GM12864 (cell line): Measurements from ENCODE around the gene DIAPH2.
A peak's percentile ranks its signal among the peaks of the same experiment; 100 is the strongest.

Experiments
- DNase-seq: peaks from one replicate; pipeline ENCODE4 v3.0.0-alpha.2; 2011; ENCODE audit warnings: low read depth
- H3K4me3 ChIP-seq: 2 replicates; pipeline ENCODE4 v1.5.1; 2011; ENCODE audit warnings: mild to moderate bottlenecking, low read depth, low read length, control low read depth
- TF ChIP-seq, protein P1 (sequence below): IDR thresholded peaks from 2 replicates; pipeline ENCODE4 v1.5.1; 2011; ENCODE audit warnings: low read depth, mild to moderate bottlenecking, moderate library complexity, low read length, control low read depth, inconsistent platforms; ENCODE audit errors: missing control alignments

Gene DIAPH2

DNA sequence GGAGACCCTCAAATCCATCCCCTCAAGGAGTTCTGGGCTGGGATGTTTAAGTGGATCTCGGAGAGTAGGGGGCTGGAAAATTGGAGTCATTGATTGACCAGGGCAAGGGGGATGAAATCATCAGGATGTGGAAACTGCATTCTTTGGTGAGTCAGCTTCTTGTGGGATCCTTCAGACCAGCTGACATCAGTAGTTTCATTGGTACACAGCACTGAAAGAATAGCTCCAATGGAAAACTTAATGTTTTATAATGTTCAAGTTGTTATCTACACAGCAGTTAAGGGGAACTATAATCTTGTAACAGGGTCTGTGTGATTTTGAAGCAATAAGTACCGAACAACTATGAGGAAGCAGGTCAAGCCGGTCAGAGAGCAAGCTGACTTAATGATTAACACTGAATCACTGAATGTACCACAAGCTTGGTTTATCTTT lies 705.1 kb downstream of the DIAPH2 start:
- H3K4me3 ChIP-seq, result no peak overlapping the region
- DNase-seq, result no peak
- TF ChIP-seq, protein P1, sequence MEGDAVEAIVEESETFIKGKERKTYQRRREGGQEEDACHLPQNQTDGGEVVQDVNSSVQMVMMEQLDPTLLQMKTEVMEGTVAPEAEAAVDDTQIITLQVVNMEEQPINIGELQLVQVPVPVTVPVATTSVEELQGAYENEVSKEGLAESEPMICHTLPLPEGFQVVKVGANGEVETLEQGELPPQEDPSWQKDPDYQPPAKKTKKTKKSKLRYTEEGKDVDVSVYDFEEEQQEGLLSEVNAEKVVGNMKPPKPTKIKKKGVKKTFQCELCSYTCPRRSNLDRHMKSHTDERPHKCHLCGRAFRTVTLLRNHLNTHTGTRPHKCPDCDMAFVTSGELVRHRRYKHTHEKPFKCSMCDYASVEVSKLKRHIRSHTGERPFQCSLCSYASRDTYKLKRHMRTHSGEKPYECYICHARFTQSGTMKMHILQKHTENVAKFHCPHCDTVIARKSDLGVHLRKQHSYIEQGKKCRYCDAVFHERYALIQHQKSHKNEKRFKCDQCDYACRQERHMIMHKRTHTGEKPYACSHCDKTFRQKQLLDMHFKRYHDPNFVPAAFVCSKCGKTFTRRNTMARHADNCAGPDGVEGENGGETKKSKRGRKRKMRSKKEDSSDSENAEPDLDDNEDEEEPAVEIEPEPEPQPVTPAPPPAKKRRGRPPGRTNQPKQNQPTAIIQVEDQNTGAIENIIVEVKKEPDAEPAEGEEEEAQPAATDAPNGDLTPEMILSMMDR, result no peak

DNA sequence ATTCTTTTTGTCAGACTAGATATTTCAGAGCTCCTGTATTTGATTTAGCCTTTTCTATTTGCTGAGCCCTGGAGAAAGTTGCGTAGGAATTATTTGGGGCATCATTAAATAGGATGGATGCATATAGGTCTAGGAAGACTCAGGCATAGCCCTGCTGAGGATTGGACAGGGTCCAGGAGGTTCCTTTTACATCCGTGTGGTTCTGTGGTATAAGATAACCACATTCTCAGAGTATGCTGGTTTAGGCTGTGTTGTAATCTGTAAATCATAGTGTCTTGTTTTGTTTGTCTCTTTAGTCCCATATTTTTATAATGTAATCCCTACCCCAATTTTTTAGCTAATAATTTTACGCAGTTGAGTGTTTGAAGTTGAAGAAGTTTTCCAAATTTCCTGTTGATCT lies 712.7 kb downstream of the DIAPH2 start:
- no peak overlapping the region for H3K4me3 ChIP-seq
- DNase-seq, result no peak
- TF ChIP-seq, protein P1, result no peak

DNA sequence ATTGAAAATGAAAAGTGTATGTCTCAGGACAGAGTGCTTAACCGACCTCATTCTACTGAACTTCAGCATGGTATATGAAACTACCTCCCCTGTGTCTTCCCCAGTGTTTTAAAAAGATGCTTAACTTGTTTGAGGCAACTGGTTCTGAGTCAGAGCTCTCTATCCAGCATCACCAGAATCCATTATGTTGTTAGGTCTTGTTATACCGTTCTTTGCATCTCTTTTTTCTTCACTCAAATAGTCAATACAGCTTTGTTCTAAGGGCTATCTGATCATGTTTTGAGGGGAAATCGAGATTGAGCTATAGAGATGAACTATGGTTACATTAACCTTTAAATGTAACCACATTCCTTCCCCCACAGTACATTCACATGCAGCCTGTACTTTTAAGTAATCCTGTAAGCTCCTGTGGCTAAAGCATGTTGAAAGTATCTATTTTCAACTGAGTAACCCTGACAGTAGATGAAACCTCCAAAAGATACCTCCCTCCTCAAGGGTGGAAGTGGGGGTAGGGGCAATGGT lies 713.4 kb downstream of the DIAPH2 start:
- TF ChIP-seq, protein P1, result no peak
- DNase-seq, result no peak
- no peak overlapping the region for H3K4me3 ChIP-seq

DNA sequence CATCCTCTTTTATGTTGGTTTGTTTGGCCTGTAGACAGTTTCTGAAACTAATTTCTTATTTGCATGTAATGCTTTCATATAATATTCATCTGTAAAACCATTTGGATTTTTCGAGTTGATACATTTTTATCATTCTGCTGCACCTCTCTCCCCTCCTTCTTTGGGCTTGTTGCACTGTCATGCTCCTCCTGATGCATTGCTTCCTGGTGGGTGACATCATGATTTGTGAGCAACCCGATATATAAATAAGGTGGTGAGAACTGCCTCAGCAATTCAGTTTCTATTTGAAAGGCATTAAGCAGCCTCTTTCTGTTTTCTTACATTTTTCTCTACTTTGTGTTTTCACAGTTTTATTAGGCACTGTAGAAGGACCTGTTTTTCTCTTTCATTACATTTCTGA lies 714.8 kb downstream of the DIAPH2 start:
- TF ChIP-seq, protein P1, result no peak
- no peak overlapping the region for H3K4me3 ChIP-seq
- DNase-seq, result peak; percentile 45

DNA sequence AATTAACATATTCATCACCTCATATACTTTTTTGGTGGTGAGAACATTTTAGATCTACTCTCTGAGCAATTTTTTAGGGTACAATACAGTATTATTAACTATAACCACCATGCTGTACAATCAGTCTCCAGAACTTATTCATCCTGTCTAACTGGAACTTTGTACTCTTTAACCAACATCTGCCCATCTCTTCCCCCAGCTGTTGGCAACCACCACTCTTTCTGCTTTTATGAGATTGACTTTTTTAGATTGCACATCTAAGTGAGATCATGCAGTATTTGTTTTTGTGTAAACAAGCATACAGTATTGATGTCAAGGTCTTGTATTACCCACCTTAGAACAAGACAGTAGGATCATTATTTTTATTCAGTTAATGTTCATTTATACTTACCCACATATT lies 715.9 kb downstream of the DIAPH2 start:
- no peak for DNase-seq
- TF ChIP-seq, protein P1, result no peak
- H3K4me3 ChIP-seq, result no peak overlapping the region

DNA sequence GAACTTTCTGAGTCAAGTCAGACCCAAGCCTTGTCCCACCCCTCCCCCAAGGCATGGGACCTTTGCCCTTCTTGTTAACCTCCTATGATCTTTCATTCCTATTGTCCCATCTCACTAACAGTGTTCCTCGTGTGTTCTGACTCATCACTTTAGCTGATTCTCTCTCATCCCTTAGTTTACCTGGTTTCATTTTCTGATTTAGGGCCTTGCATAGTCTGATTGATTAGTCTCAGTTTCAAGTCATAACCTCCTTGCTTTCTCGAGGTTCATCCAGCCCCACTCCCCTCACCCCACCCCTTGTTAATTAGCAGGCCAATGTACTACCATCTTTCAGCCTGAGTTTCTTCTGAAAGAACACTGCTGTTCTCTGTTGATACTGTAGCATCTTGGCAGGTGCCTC lies 716.5 kb downstream of the DIAPH2 start:
- DNase-seq, result peak; percentile 48
- TF ChIP-seq, protein P1, result no peak
- H3K4me3 ChIP-seq, result no peak overlapping the region

DNA sequence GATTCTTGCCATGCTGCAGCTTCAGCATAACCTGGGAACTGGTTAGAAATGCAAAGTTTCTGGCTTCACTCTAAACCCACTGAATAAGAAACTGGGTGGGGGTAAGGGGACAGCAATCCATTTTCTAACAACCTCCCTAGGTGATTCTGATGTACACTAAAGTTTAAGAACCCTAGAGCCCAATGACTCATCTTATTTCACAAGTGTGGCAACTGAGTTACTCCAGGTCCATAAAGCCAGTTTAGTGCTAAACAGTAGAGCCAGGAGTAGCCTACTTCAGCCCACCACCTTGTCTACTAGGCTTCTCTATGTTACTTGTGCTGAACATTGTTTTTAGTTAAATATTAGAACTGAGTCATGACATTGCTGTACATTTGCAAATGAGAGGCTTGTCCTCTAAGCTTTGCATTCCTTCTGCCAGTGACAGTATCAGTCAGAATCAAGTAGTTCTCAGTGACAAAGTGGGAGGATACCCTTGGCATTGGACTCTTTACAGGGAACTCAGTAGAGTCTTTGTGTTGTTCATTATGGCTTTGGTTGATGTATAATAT lies 717.0 kb downstream of the DIAPH2 start:
- no peak overlapping the region for H3K4me3 ChIP-seq
- no peak for DNase-seq
- TF ChIP-seq, protein P1, result no peak
